NCI-H226 (cell line): Measurements from ENCODE around the gene ASCL4.

Source experiments
- DNase-seq: peaks from one replicate; pipeline ENCODE4 v3.0.0-alpha.2; 2015

Gene ASCL4

GRCh38 chr12:107779077-107779831 lies 4.8 kb downstream of the ASCL4 start:
- no peak for DNase-seq

- no peak for DNase-seq
Observed at GRCh38 chr12:107780298-107780697, 5.8 kb downstream of the ASCL4 start.

GRCh38 chr12:107782067-107782466 lies 7.6 kb downstream of the ASCL4 start:
- no peak for DNase-seq

DNA sequence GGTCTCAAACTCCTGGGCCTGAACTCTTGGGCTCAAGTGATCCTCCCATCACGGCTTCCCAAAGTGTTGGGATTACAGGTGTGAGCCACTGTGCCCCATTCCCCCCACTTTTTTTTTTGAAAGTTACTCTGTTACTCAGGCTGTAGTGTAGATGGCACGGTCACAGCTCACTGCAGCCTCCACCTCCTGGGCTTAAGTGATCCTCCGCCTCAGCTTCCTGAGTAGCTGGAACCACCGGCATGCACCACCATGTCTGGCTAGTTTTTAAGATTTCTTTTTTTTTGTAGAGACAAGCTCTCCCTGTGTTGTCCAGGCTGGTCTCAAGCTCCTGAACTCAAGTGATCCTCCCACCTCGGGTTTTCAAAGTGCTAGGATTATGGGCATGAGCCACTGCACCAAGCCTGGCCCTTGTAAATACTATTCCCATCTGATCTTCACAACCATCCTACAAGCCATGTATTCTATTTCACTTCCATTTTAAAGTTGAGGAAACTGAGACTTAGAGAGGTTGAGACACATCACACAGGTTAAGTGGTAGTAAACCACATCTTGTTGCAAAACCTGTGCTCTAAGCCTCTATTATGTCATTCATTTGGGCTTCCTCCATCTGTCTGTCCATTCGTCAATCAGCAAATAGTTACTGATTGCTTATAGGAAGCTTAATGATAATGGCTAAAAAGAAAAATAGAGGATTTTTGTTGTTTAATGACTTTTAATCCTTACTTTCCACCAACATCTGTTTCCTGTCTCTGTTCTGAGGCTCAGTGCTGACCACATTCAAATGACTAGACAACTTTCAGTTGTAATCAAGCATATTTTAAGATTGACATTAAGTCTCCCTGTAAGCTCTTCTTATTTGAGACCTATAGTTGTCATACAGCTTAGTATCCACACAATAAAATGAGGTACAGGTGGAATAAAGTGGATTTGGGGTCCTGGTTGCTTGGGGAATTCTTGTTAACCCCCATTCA lies 9.2 kb downstream of the ASCL4 start:
- no peak for DNase-seq

DNA sequence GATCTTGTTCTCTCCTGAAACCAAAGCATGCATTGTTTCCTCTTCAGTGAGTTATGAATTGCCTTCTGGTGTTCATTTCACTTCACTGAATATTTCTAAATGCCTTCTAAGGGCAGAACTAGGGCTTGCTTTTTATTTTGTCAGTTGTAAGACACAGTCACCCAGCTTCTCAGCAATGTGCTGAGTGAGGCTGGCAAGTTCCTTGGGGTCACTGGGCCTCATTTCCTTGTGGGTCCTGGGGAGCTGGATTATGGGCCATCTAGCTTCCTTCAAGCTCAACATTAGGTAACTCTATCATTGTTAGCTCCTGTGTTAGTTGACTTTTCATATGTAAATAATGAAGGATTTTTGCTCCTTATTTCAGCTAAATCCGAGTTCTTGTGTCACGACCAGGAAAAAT lies 13.8 kb downstream of the ASCL4 start:
- DNase-seq, result no peak

- no peak for DNase-seq
Observed at GRCh38 chr12:107788690-107789458, 14.4 kb downstream of the ASCL4 start.

GRCh38 chr12:107791465-107792089 lies 17.1 kb downstream of the ASCL4 start:
- DNase-seq, result no peak

DNA sequence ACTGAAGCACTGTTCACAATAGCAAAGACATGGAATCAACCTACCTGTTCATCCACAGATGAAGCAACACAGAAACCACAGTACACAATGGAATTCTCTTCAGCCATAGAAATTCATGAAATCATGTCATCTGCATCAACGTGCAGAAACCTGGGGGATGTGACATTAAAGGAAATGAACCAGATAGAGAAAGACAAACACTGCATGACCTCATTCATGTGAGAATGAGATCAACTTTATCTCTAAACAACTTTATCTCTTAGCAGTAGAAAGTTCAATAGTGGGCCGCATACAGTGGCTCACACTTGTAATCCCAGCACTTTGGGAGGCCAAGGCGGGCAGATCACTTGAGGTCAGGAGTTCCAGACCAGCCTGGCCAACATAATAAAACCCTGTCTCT lies 19.9 kb downstream of the ASCL4 start:
- no peak for DNase-seq

GRCh38 chr12:107798580-107798979 lies 24.1 kb downstream of the ASCL4 start:
- no peak for DNase-seq

DNA sequence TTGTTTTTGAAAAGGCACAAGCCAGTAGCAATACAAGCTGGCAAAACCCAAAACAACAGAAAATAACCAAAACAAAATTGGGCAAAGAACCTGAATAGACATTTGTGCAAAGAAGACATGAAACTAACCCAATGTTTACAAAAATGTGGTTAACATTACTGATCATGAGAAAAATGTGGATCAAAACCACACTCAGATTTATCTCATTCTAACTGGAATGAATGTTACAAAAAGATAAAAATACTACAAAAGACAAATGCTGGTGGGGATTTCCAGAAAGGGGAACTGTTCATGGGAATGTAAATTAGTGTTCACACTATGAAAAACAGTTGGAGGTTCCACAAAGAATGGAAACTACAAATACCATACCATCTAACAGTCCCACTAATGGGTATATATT lies 26.6 kb downstream of the ASCL4 start:
- DNase-seq, result no peak

DNA sequence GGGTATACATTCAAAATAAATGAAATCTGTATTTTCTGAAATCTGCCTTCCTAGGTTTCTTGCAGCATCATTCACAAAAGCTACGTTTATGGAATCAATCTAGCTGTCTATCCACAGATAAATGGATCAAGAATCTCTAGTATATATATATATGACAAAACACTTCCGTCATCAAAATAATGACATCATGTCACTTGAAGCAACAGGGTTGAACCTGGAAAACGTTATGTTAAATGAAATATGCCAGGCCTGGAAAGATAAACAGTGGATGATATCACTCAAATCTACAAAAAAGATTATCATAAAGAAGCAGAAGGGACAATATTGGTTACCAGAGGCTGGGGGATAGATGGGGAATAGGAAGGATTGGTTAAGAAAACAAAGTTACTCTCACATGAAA lies 28.6 kb downstream of the ASCL4 start:
- DNase-seq, result no peak

- no peak for DNase-seq
Observed at GRCh38 chr12:107805488-107806180, 31.1 kb downstream of the ASCL4 start.

DNA sequence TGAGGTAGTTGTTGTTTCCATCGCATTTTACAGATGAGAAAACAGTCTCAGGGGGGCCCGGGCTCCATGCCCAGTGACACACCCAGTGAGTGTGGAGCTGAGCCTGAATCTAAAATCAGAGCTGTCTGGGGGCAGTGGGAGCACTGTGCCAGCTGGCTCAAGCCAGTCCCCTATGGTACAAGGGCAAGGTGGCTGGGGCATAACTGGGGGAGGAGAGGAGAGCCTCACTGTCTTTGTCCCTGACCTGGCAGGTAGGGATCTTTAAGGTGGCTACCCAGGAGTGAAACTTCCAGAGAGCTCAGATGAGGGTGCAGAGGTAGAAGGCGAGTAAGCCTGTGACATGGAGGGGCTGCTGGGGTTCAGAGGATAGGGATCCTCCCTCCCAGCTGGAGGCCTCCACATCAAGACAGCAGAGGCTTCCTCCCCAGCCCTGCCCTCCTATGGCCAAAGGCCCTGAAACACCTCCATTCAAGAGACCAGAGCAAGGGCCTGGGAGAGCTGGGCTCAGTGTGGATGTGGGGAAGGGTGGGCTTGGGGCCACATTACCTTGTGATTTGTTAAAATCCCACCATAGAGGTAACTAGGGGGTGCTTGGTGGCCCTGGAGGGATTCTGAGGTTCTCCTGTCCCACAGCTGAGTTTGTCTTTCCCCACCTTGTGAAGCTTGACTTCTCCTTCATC lies 33.1 kb downstream of the ASCL4 start:
- DNase-seq, result no peak

DNA sequence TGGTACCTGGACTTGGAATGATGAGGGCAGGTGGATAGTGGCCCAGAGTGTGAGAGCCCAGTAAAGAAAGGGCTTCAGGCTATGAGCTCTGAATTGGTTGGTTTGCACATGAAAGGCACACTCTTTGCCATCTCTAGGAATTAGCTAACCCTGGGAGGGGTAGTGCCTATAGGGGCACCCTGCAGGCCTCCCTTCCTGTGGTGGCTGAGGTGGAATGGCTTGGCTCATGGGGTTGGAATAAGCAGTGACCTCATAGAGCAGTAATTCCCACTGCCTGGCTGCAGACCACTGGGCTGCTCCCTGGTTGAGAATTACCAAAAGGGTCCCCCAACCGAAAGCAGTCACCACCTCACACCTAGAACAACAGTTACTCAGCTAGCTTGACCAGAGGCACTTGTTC lies 42.7 kb downstream of the ASCL4 start:
- DNase-seq, result no peak

DNA sequence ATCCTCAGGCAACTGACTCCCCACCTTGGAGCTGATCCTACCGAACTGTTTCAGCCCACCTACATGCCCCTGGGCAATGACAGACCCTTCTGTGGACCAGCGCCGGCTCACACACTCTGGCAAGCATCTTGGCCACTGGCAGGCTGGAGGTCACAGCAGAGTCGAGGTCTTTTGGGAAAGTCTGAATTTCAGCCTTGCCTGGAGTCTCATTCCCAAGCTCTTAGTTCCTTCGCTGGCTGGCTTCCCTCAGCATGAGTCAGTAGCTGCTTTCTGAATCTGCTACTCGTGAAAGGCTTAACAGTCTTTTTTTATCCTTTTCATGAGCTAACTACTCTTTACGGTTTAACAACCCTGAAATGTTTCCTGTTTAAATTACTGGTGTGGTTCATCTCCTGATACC lies 44.5 kb downstream of the ASCL4 start:
- DNase-seq, result peak; percentile 54

GRCh38 chr12:107822356-107822755 lies 47.9 kb downstream of the ASCL4 start:
- DNase-seq, result no peak
